ENCODE data around the gene SULT1E1.

The SULT1E1 gene

GRCh38 chr4:69793732-69794131, 66.2 kb downstream of the SULT1E1 start:
- DNase-seq (ENCODE audit: low read depth in 1 of 2, low spot score in 1 of 2), result no peak
- H3K27ac ChIP-seq (replicated peaks), result no peak overlapping the region
- TF ChIP-seq, protein P1, sequence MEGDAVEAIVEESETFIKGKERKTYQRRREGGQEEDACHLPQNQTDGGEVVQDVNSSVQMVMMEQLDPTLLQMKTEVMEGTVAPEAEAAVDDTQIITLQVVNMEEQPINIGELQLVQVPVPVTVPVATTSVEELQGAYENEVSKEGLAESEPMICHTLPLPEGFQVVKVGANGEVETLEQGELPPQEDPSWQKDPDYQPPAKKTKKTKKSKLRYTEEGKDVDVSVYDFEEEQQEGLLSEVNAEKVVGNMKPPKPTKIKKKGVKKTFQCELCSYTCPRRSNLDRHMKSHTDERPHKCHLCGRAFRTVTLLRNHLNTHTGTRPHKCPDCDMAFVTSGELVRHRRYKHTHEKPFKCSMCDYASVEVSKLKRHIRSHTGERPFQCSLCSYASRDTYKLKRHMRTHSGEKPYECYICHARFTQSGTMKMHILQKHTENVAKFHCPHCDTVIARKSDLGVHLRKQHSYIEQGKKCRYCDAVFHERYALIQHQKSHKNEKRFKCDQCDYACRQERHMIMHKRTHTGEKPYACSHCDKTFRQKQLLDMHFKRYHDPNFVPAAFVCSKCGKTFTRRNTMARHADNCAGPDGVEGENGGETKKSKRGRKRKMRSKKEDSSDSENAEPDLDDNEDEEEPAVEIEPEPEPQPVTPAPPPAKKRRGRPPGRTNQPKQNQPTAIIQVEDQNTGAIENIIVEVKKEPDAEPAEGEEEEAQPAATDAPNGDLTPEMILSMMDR (IDR thresholded peaks at IDR 0.05; ENCODE audit: insufficient read depth, low read length), result no peak
- no peak for TF ChIP-seq POLR2AphosphoS5 (IDR thresholded peaks at IDR 0.05; ENCODE audit: low read depth)
- no peak for TF ChIP-seq REST (IDR thresholded peaks at IDR 0.05; ENCODE audit: insufficient replicate concordance, low read depth)
- no peak for TF ChIP-seq SPI1 (IDR thresholded peaks at IDR 0.05; ENCODE audit: borderline replicate concordance, low read depth)
- no peak for TF ChIP-seq GABPA (IDR thresholded peaks at IDR 0.05; ENCODE audit: low read depth)
- H3K27me3 ChIP-seq (ENCODE audit: insufficient read depth, poor library complexity, severe bottlenecking), result no peaks in the 10 kb centered on the region
- H3K4me3 ChIP-seq (replicated peaks; ENCODE audit: insufficient read depth, low read length), result no peak overlapping the region

All from HL-60 (cell line).